Neural cell (in vitro differentiated cells): Measurements from ENCODE around the gene MRPL52.

Experiments
- CTCF ChIP-seq: fragments of 450-650 bp; IDR thresholded peaks from 2 replicates; pipeline ENCODE4 v1.5.1; 2014; ENCODE audit warnings: antibody characterized with exemption, mild to moderate bottlenecking, moderate library complexity; ENCODE audit not compliant: poor library complexity, severe bottlenecking
- EP300 ChIP-seq: fragments of 450-650 bp; conservative IDR thresholded peaks from 2 replicates; pipeline ENCODE4 v1.6.1; 2014; ENCODE audit warnings: antibody characterized with exemption, mild to moderate bottlenecking, moderate library complexity; ENCODE audit not compliant: poor library complexity, severe bottlenecking
- EZH2 ChIP-seq: fragments of 200-600, 300-800 bp; shearing (Covaris generic), sonication (generic); IDR thresholded peaks from 2 replicates; pipeline ENCODE4 v1.6.1; 2014; ENCODE audit warnings: antibody characterized with exemption, low read length, borderline replicate concordance, mild to moderate bottlenecking; ENCODE audit not compliant: insufficient read depth, poor library complexity, severe bottlenecking
- MXI1 ChIP-seq: fragments of 450-650 bp; conservative IDR thresholded peaks from 2 replicates; pipeline ENCODE4 v1.6.1; 2014; ENCODE audit warnings: antibody characterized with exemption, mild to moderate bottlenecking; ENCODE audit not compliant: poor library complexity, severe bottlenecking
- POLR2AphosphoS5 ChIP-seq: IDR thresholded peaks from 2 replicates; pipeline ENCODE4 v1.6.1; 2012
- RAD21 ChIP-seq: fragments of 450-650 bp; conservative IDR thresholded peaks from 2 replicates; pipeline ENCODE4 v1.6.1; 2014; ENCODE audit warnings: antibody characterized with exemption, mild to moderate bottlenecking, moderate library complexity
- REST ChIP-seq: IDR thresholded peaks from 2 replicates; pipeline ENCODE4 v1.6.1; 2012; ENCODE audit warnings: borderline replicate concordance
- SMC3 ChIP-seq: fragments of 450-650 bp; conservative IDR thresholded peaks from 2 replicates; pipeline ENCODE4 v1.6.1; 2014; ENCODE audit warnings: antibody characterized with exemption, mild to moderate bottlenecking, moderate library complexity; ENCODE audit not compliant: poor library complexity
- TAF1 ChIP-seq: IDR thresholded peaks from 2 replicates; pipeline ENCODE4 v1.6.1; 2012; ENCODE audit warnings: low read depth

- TF ChIP-seq EZH2, result no peak
- TF ChIP-seq CTCF, result no peak
- TF ChIP-seq POLR2AphosphoS5, result no peak
- TF ChIP-seq REST, result no peak
- TF ChIP-seq EP300, result no peak
- TF ChIP-seq TAF1, result no peak
- no peak for TF ChIP-seq SMC3
- no peak for TF ChIP-seq MXI1
- TF ChIP-seq RAD21, result no peak
Observed at GRCh38 chr14:22839159-22839779, 9.6 kb downstream of the MRPL52 start.
